ENCODE measurements around the gene TMIGD2. TPM values are rescaled to one million over a fixed set of nuclear protein-coding genes. Genes with fewer than 3 reads are reported as not detected.
"Not testable (repeated sequence)": the region's sequence is repeated elsewhere in the genome, so short reads cannot be mapped to it uniquely, and the experiment has no call there.

The TMIGD2 gene
- total RNA-seq, 1 experiment from 2014 or later: not detected

- TF ChIP-seq CTCF (conservative IDR thresholded peaks at IDR 0.05; ENCODE audit: low read depth, low read length): peak; percentile 68
- TF ChIP-seq EZH2 (IDR thresholded peaks at IDR 0.05; ENCODE audit: low read length, unreplicated experiment): no peak
- H3K27ac ChIP-seq (ENCODE audit: low read length): peak within 1 kb of the TSS; percentile 84
- ChIA-PET POLR2A (ENCODE audit: unreplicated experiment) (interaction anchor here (1.2 kb wide), 1 partner anchor 96 kb away, joined by 3 read pairs; no protein-coding TSS in a partner anchor), CTCF (interaction anchor here (0.7 to 1.0 kb wide), 2 partner anchors 95 to 105 kb away, joined by 3 to 4 read pairs; no protein-coding TSS in a partner anchor)
- peaks cover 3% of the 10 kb centered on the region; the same call in 1 of the 2 replicates for H3K36me3 ChIP-seq (ENCODE audit: low read depth, low read length)
- ATAC-seq (peak; percentile 97), DNase-seq (peak; percentile 98)
- no peaks in the 10 kb centered on the region for H3K9me2 ChIP-seq (replicated peaks; ENCODE audit: low read length)
- no peaks in the 10 kb centered on the region for H3K27me3 ChIP-seq (ENCODE audit: low read length)
- peak within 1 kb of the TSS; percentile 94 for H3K9ac ChIP-seq (ENCODE audit: low read length)
- intact Hi-C loops (cut with micrococcal nuclease): loop anchor here (2.0 to 10.0 kb wide), 2 partner anchors 98 to 210 kb away; partner anchors contain the start of genes MPND and UBXN6
- no peaks in the 10 kb centered on the region for H4K20me1 ChIP-seq (ENCODE audit: low read length)
- no peaks in the 10 kb centered on the region for H3K4me1 ChIP-seq (ENCODE audit: insufficient read depth, low read length)
- peak within 1 kb of the TSS; percentile 86 for H3K4me2 ChIP-seq (ENCODE audit: low read length)
- peaks cover 9% of the 10 kb centered on the region for H3K79me2 ChIP-seq (ENCODE audit: low read length)
- H2AFZ ChIP-seq (ENCODE audit: low read length): peak within 1 kb of the TSS; percentile 94
- H3F3A ChIP-seq (ENCODE audit: low read length, unreplicated experiment): no peaks in the 10 kb centered on the region
- no peaks in the 10 kb centered on the region for H3K9me3 ChIP-seq (ENCODE audit: low read length)
- peak within 1 kb of the TSS; percentile 78 for H3K4me3 ChIP-seq (ENCODE audit: low read length)
- BruUV-seq (replicated peaks): TSS peak; percentile 92
Observed at GRCh38 chr19:4246767-4247593, 55.2 kb downstream of the TMIGD2 start, which contains the start of gene YJU2. YJU2 (plus strand) TSS chr19:4247080; CDS start chr19:4247147, 67 bp downstream.

- BruUV-seq (replicated peaks); H3K27ac ChIP-seq (ENCODE audit: low read length); H3K4me3 ChIP-seq (ENCODE audit: low read length); H3K36me3 ChIP-seq (ENCODE audit: low read depth, low read length); CTCF ChIA-PET; H3K4me1 ChIP-seq (ENCODE audit: insufficient read depth, low read length); DNase-seq; H3K9me3 ChIP-seq (ENCODE audit: low read length); H3K79me2 ChIP-seq (ENCODE audit: low read length); H4K20me1 ChIP-seq (ENCODE audit: low read length); H3K27me3 ChIP-seq (ENCODE audit: low read length); H3K9me2 ChIP-seq (replicated peaks; ENCODE audit: low read length); H3F3A ChIP-seq (ENCODE audit: low read length, unreplicated experiment); POLR2A ChIA-PET (ENCODE audit: unreplicated experiment); H3K9ac ChIP-seq (ENCODE audit: low read length); ATAC-seq: not testable (repeated sequence)
- intact Hi-C loops (cut with micrococcal nuclease): loop anchor here (2.0 to 10.0 kb wide), 2 partner anchors 99 to 211 kb away; partner anchors contain the start of genes MPND and UBXN6
- H2AFZ ChIP-seq (ENCODE audit: low read length): peak overlapping the region; percentile 94
- peak overlapping the region; percentile 86; the same call in 1 of the 2 replicates for H3K4me2 ChIP-seq (ENCODE audit: low read length)
Observed at GRCh38 chr19:4245938-4246337, 56.3 kb downstream of the TMIGD2 start.

Other genes starting within 250 kb of the TMIGD2 start
- gene ZBTB7A, start 235.5 kb downstream of the TMIGD2 start, total RNA-seq (2014; rRNA removed): 16.7 and 40.2 TPM in 2 replicates
- 229 and 360 TPM in 2 replicates for gene MAP2K2, start 178.3 kb downstream of the TMIGD2 start, total RNA-seq (2014; rRNA removed)
- gene CREB3L3, start 148.8 kb downstream of the TMIGD2 start, total RNA-seq (2014; rRNA removed): not detected in 2 replicates
- gene SIRT6, start 119.8 kb downstream of the TMIGD2 start, total RNA-seq (2014; rRNA removed): 18.0 and 20.8 TPM in 2 replicates
- gene ANKRD24, start 119.7 kb downstream of the TMIGD2 start, total RNA-seq (2014; rRNA removed): 0.33 and 0.63 TPM in 2 replicates
- not detected in 2 replicates for gene EBI3, start 72.9 kb downstream of the TMIGD2 start, total RNA-seq (2014; rRNA removed)
- 33.1 and 45.6 TPM in 2 replicates for gene YJU2, start 55.3 kb downstream of the TMIGD2 start, total RNA-seq (2014; rRNA removed)
- gene SHD, start 23.1 kb downstream of the TMIGD2 start, total RNA-seq (2014; rRNA removed): 0.11 TPM in 1 of 2 replicates, not detected in the other
- gene FSD1, start 2.2 kb upstream of the TMIGD2 start, total RNA-seq (2014; rRNA removed): 8.7 and 11.3 TPM in 2 replicates
- 71.1 and 72.6 TPM in 2 replicates for gene STAP2, start 36.4 kb upstream of the TMIGD2 start, total RNA-seq (2014; rRNA removed)
- 5.6 and 10.9 TPM in 2 replicates for gene MPND, start 41.2 kb upstream of the TMIGD2 start, total RNA-seq (2014; rRNA removed)
- gene SH3GL1, start 98.2 kb upstream of the TMIGD2 start, total RNA-seq (2014; rRNA removed): 59.8 and 71.1 TPM in 2 replicates
- gene CHAF1A, start 100.3 kb upstream of the TMIGD2 start, total RNA-seq (2014; rRNA removed): 48.9 and 59.8 TPM in 2 replicates
- 64.0 and 86.1 TPM in 2 replicates for gene UBXN6, start 155.4 kb upstream of the TMIGD2 start, total RNA-seq (2014; rRNA removed)
- gene HDGFL2, start 169.9 kb upstream of the TMIGD2 start, total RNA-seq (2014; rRNA removed): 111 and 165 TPM in 2 replicates
- 9.1 and 9.8 TPM in 2 replicates for gene PLIN4, start 216.1 kb upstream of the TMIGD2 start, total RNA-seq (2014; rRNA removed)
- 1.2 and 3.3 TPM in 2 replicates for gene PLIN5, start 232.8 kb upstream of the TMIGD2 start, total RNA-seq (2014; rRNA removed)
- 0.23 and 0.51 TPM in 2 replicates for gene LRG1, start 237.6 kb upstream of the TMIGD2 start, total RNA-seq (2014; rRNA removed)